ENCODE measurements around the gene DPP4. TPM values are rescaled to one million over a fixed set of nuclear protein-coding genes. Genes with fewer than 3 reads are reported as not detected.

The DPP4 gene
- total and polyA plus RNA-seq, 2 of the 4 experiments (the other 2 are of a cell fraction) = 13.2 to 19.0 TPM

GRCh38 chr2:161955211-161955610 is 118.8 kb downstream of the DPP4 start:
- no peak overlapping the region for H3K9ac ChIP-seq (ENCODE audit: low read depth, low read length)
- TF ChIP-seq CTCF (conservative IDR thresholded peaks at IDR 0.05; ENCODE audit: low read depth, low read length) = no peak
- TF ChIP-seq MXI1 (IDR thresholded peaks at IDR 0.05; ENCODE audit: borderline replicate concordance, low read depth, low read length) = no peak
- TF ChIP-seq BHLHE40 (IDR thresholded peaks at IDR 0.05; ENCODE audit: low read depth, low read length) = no peak
- no peak for TF ChIP-seq USF2 (IDR thresholded peaks at IDR 0.05; ENCODE audit: low read depth, low read length)
- TF ChIP-seq MAFK (IDR thresholded peaks at IDR 0.05; ENCODE audit: low read depth, low read length) = no peak
- TF ChIP-seq CHD1 (IDR thresholded peaks at IDR 0.05; ENCODE audit: low read depth, low read length) = no peak
- TF ChIP-seq MAZ (IDR thresholded peaks at IDR 0.05; ENCODE audit: borderline replicate concordance, low read depth, low read length) = no peak
- TF ChIP-seq SMC3 (IDR thresholded peaks at IDR 0.05; ENCODE audit: low read depth, low read length) = no peak
- TF ChIP-seq RCOR1 (IDR thresholded peaks at IDR 0.05; ENCODE audit: insufficient replicate concordance, low read length) = no peak
- no peak for TF ChIP-seq NFE2L2 (IDR thresholded peaks at IDR 0.05; ENCODE audit: low read depth, low read length)
- no peak for TF ChIP-seq ELK1 (IDR thresholded peaks at IDR 0.05; ENCODE audit: borderline replicate concordance, low read depth, low read length)
- TF ChIP-seq POLR2A (IDR thresholded peaks at IDR 0.05; ENCODE audit: low read depth, low read length) = no peak
- no peak for TF ChIP-seq FOS (IDR thresholded peaks at IDR 0.05; ENCODE audit: low read depth, low read length)
- TF ChIP-seq CEBPB (IDR thresholded peaks at IDR 0.05; ENCODE audit: low read depth, low read length) = no peak
- TF ChIP-seq RAD21 (IDR thresholded peaks at IDR 0.05; ENCODE audit: low read length) = no peak
- no peak for TF ChIP-seq RFX5 (IDR thresholded peaks at IDR 0.05; ENCODE audit: low read depth, low read length)
- no peaks in the 10 kb centered on the region for H4K20me1 ChIP-seq (ENCODE audit: insufficient read depth, low read length)
- intact Hi-C loops (cut with micrococcal nuclease) (no loop called here), dilution Hi-C loops (cut with HindIII; ENCODE audit: low sequenced_read_pairs, unreplicated experiment) (no loop called here), in situ Hi-C loops (cut with MboI; ENCODE audit: low sequenced_read_pairs) (no loop called here)
- H3K27ac ChIP-seq (ENCODE audit: insufficient read depth, low read length) = no peak overlapping the region
- H4K5ac ChIP-seq (ENCODE audit: low read depth, low read length) = no peak overlapping the region
- no peak for DNase-seq
- H2AK9ac ChIP-seq (replicated peaks; ENCODE audit: low read depth, low read length, poor library complexity) = no peak overlapping the region
- H4K8ac ChIP-seq (ENCODE audit: low read depth in 2 of 2, low read length in 2 of 2) = no peak overlapping the region
- H2AK5ac ChIP-seq (ENCODE audit: low read depth, low read length) = no peak overlapping the region
- no peak overlapping the region for H2BK120ac ChIP-seq (ENCODE audit: low read depth, low read length)
- no peak overlapping the region for H2BK15ac ChIP-seq (ENCODE audit: low read depth, low read length)
- no peak overlapping the region for H2BK20ac ChIP-seq (ENCODE audit: low read depth, low read length)
- H3K79me1 ChIP-seq (ENCODE audit: low read depth in 1 of 2, low read length in 2 of 2) = no peaks in the 10 kb centered on the region
- H2BK5ac ChIP-seq (ENCODE audit: low read depth, low read length, poor library complexity, severe bottlenecking) = no peak overlapping the region
- no TSS peak for BruUV-seq (replicated peaks)
- no peak overlapping the region for H3K4ac ChIP-seq (ENCODE audit: low read depth, low read length)
- peaks cover 6% of the 10 kb centered on the region; the same call in 1 of the 2 replicates for H3K27me3 ChIP-seq (ENCODE audit: control insufficient read depth, insufficient read depth, low read length)
- H2AFZ ChIP-seq (replicated peaks; ENCODE audit: low read length, poor library complexity) = no peak overlapping the region
- no peaks in the 10 kb centered on the region for H3K4me1 ChIP-seq (ENCODE audit: control insufficient read depth, insufficient read depth, low read length)
- H3K4me2 ChIP-seq (ENCODE audit: low read depth, low read length) = no peak overlapping the region
- H3K56ac ChIP-seq (ENCODE audit: extremely low read depth, insufficient read depth, low read length) = no peak overlapping the region
- H3K9me1 ChIP-seq (ENCODE audit: insufficient read depth, low read length) = no peaks in the 10 kb centered on the region
- no peak overlapping the region for H3K4me3 ChIP-seq (ENCODE audit: insufficient read depth, low read depth, low read length)
- ATAC-seq (ENCODE audit: low read depth) = no peak
- POLR2A ChIA-PET (ENCODE audit: unreplicated experiment) = no interaction called here
- no peak overlapping the region for H4K91ac ChIP-seq (ENCODE audit: insufficient read depth, low read depth, low read length)
- no peaks in the 10 kb centered on the region for H3K36me3 ChIP-seq (ENCODE audit: control insufficient read depth, insufficient read depth, low read length)
- CTCF ChIA-PET = no interaction called here
- no peak overlapping the region for H3K23ac ChIP-seq (ENCODE audit: low read depth, low read length)
- H3K9me3 ChIP-seq (ENCODE audit: control insufficient read depth, insufficient read depth, low read length) = no peaks in the 10 kb centered on the region
- no peak overlapping the region for H3K18ac ChIP-seq (ENCODE audit: low read depth, low read length)
- H3K14ac ChIP-seq (replicated peaks; ENCODE audit: low read depth, low read length) = no peak overlapping the region
